HEK293 (cell line): ENCODE data around the gene SLC5A4.
A peak's percentile ranks its signal among the peaks of the same experiment; 100 is the strongest.

Experiments used
- REST ChIP-seq: fragments of 450-650 bp; formaldehyde crosslinking; IDR thresholded peaks from 2 replicates; pipeline ENCODE4 v1.5.1; 2016; ENCODE audit warnings: missing biosample characterization, missing genetic modification characterization
- YY1 ChIP-seq: fragments of 450-650 bp; formaldehyde crosslinking; IDR thresholded peaks from 2 replicates; pipeline ENCODE4 v1.5.1; 2018; ENCODE audit warnings: missing biosample characterization, missing genetic modification characterization
- ZBTB7A ChIP-seq: fragments of 450-650 bp; formaldehyde crosslinking; IDR thresholded peaks from 2 replicates; pipeline ENCODE4 v1.5.1; 2016; ENCODE audit warnings: low read depth, missing biosample characterization, missing genetic modification characterization
- ZBTB8A ChIP-seq: fragments of 450-650 bp; formaldehyde crosslinking; IDR thresholded peaks from 2 replicates; pipeline ENCODE4 v1.5.1; 2016; ENCODE audit warnings: missing biosample characterization, missing genetic modification characterization
- ZNF2 ChIP-seq: fragments of 450-650 bp; formaldehyde crosslinking; IDR thresholded peaks from 2 replicates; pipeline ENCODE4 v1.5.1; 2016; ENCODE audit warnings: missing biosample characterization, missing genetic modification characterization
- TF ChIP-seq, protein P1 (sequence below): fragments of 450-650 bp; formaldehyde crosslinking; IDR thresholded peaks from 2 replicates; pipeline ENCODE4 v1.5.1; 2016; ENCODE audit warnings: missing biosample characterization, missing genetic modification characterization

- peak; percentile 56 for TF ChIP-seq ZBTB8A (tag by site-specific recombination)
- TF ChIP-seq, protein P1, sequence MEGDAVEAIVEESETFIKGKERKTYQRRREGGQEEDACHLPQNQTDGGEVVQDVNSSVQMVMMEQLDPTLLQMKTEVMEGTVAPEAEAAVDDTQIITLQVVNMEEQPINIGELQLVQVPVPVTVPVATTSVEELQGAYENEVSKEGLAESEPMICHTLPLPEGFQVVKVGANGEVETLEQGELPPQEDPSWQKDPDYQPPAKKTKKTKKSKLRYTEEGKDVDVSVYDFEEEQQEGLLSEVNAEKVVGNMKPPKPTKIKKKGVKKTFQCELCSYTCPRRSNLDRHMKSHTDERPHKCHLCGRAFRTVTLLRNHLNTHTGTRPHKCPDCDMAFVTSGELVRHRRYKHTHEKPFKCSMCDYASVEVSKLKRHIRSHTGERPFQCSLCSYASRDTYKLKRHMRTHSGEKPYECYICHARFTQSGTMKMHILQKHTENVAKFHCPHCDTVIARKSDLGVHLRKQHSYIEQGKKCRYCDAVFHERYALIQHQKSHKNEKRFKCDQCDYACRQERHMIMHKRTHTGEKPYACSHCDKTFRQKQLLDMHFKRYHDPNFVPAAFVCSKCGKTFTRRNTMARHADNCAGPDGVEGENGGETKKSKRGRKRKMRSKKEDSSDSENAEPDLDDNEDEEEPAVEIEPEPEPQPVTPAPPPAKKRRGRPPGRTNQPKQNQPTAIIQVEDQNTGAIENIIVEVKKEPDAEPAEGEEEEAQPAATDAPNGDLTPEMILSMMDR (tag by site-specific recombination) = peak; percentile 85
- no peak for TF ChIP-seq REST (tag by site-specific recombination)
- no peak for TF ChIP-seq ZNF2 (tag by site-specific recombination)
- TF ChIP-seq YY1 (tag by site-specific recombination) = no peak
- TF ChIP-seq ZBTB7A (tag by site-specific recombination) = no peak
These were observed 50.9 kb downstream of the SLC5A4 start for GRCh38 chr22:32204040-32204855.
